Fibroblast of peridontal ligament (primary cell): ENCODE results near the gene WDR91.
"Not testable (repeated sequence)": the region's sequence is repeated elsewhere in the genome, so short reads cannot be mapped to it uniquely, and the experiment has no call there.

ENCODE experiments used
- DNase-seq: peaks from one replicate; pipeline ENCODE4 v3.0.0-alpha.2; 2010; ENCODE audit errors: extremely low read depth

WDR91 gene

GRCh38 chr7:135234095-135234494 is 22.8 kb upstream of the WDR91 start:
- DNase-seq: not testable (repeated sequence)

GRCh38 chr7:135233570-135233969 is 22.2 kb upstream of the WDR91 start, which contains the start of gene STRA8:
STRA8 (plus strand) TSS chr7:135233838; CDS start chr7:135240525, 6,687 bp downstream.
- DNase-seq: no peak

GRCh38 chr7:135232720-135233119 is 21.4 kb upstream of the WDR91 start:
- no peak for DNase-seq

GRCh38 chr7:135232087-135232486 is 20.8 kb upstream of the WDR91 start:
- no peak for DNase-seq

- no peak for DNase-seq
Observed at GRCh38 chr7:135231686-135232085, 20.4 kb upstream of the WDR91 start.

- no peak for DNase-seq
Observed at GRCh38 chr7:135224027-135224426, 12.7 kb upstream of the WDR91 start.

- no peak for DNase-seq
Observed at GRCh38 chr7:135217645-135218509, 6.6 kb upstream of the WDR91 start.

- DNase-seq: no peak
Observed at GRCh38 chr7:135215698-135216097, 4.4 kb upstream of the WDR91 start.

- DNase-seq: no peak
Observed at GRCh38 chr7:135215180-135215579, 3.9 kb upstream of the WDR91 start.

GRCh38 chr7:135213831-135214230 is 2.5 kb upstream of the WDR91 start:
- no peak for DNase-seq

GRCh38 chr7:135211946-135212685 is 790 bp upstream of the WDR91 start:
- peak; percentile 76 for DNase-seq

GRCh38 chr7:135210888-135211178 is 493 bp downstream of the WDR91 start:
- DNase-seq: peak; percentile 46

- DNase-seq: no peak
Observed at GRCh38 chr7:135209225-135209834, 2.0 kb downstream of the WDR91 start.

- DNase-seq: no peak
Observed at GRCh38 chr7:135208102-135208793, 3.1 kb downstream of the WDR91 start.

GRCh38 chr7:135207406-135208101 is 3.8 kb downstream of the WDR91 start:
- no peak for DNase-seq

- DNase-seq: no peak
Observed at GRCh38 chr7:135206941-135207391, 4.4 kb downstream of the WDR91 start.

GRCh38 chr7:135205850-135206249 is 5.5 kb downstream of the WDR91 start:
- DNase-seq: no peak

- DNase-seq: no peak
Observed at GRCh38 chr7:135204876-135205275, 6.5 kb downstream of the WDR91 start.

- DNase-seq: no peak
Observed at GRCh38 chr7:135204341-135204749, 7.0 kb downstream of the WDR91 start.

- no peak for DNase-seq
Observed at GRCh38 chr7:135201350-135201749, 10.0 kb downstream of the WDR91 start.

GRCh38 chr7:135200821-135201331 is 10.4 kb downstream of the WDR91 start:
- DNase-seq: peak; percentile 8
